GM08714 (cell line): ENCODE measurements around the gene TEDC2.
"Not testable (repeated sequence)": the region's sequence is repeated elsewhere in the genome, so short reads cannot be mapped to it uniquely, and the experiment has no call there.

Experiments used
- H3K4me3 ChIP-seq: fragments of 200-500 bp; sonication (Bioruptor generic); 2 replicates; pipeline ENCODE4 v1.5.1; 2014; ENCODE audit warnings: mild to moderate bottlenecking, low read length, inconsistent platforms
- ZNF274 ChIP-seq: IDR thresholded peaks from 2 replicates; pipeline ENCODE4 v1.6.1; 2012; ENCODE audit warnings: mild to moderate bottlenecking, low read depth, low read length

The TEDC2 gene

GRCh38 chr16:2473999-2474876 is 14.3 kb downstream of the TEDC2 start:
- peak overlapping the region; percentile 75 for H3K4me3 ChIP-seq
- no peak for TF ChIP-seq ZNF274

DNA sequence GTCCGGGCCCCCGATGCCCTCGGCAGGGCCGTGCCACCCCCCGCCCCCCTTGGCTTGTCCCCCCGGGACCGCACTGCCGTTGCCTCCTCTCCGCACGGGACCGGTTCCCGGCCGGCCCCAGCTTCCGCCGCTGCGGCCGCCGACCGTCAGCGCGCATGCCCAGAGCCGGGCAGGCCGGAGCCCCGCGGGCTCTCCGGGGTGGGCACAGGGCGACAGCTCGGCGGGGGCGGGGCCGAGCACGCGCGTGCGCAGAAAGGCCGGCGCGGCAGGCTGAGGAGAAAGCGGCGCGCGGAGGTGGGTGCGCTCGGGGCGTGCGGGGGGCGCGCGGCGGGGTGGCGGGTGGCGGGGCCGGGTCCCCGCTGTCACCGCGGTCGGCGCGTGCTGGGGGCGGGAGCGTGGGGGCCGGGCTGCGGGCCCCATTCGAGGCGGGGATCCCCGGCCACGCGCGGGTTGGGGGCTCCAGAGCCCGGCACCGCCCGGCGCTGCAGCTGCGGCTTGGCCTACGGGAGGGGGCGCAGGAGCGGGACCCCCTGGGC is 15.0 kb downstream of the TEDC2 start, which contains the start of gene TBC1D24:
Gene TBC1D24 (plus strand): TSS at position 251 of the 536 bp plus-strand sequence. CDS start 21,022 bp downstream, outside the sequence.
- H3K4me3 ChIP-seq: peak within 1 kb of the TSS; percentile 80
- no peak for TF ChIP-seq ZNF274

DNA sequence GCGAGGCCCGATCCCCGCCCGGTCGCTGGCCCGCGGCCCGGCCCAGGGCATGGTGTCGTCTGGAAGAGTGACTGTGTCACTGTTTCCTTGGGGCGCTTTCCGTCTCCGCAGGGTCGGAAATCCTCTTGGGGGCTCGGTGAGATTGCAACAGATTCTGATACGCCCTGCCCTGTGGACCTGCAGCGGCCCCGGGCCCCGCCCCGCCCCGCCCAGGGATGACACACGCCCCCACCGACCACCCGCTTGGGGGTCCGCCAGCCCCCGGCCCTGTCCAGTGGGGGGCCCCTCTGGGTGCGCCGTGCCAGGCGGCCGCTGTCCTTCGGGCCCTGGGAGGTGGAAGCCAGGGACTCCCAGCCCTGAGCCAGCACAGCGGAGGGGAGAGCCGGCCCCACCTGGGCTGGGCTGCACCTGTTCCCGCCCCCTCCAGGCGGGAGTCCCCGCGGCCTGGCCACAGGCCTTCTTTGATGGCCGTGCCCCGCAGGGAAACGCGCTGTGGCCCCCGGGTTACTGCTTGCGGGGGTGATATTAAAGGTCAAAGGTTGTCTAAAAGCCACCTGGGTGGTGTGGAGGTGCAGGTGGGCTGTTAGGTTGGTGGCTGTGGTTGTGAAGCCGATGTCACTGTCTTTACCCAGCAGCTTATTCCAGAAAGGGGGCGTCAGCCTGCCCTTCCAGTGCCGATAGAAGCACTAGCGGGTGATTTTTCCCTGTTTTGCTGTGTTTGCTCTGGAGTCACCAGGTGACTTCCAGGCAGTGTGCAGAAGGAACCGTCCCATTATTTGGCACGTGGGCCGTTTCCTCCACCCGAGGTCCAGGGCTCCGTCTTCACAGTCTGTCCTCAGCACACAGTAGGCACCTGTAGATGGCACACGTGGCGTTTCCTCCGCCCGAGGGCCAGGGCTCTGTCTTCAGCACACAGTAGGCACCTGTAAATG is 15.8 kb downstream of the TEDC2 start:
- peak overlapping the region; percentile 80; the same call in 1 of the 2 replicates for H3K4me3 ChIP-seq
- no peak for TF ChIP-seq ZNF274

GRCh38 chr16:2476345-2476720 is 16.4 kb downstream of the TEDC2 start:
- TF ChIP-seq ZNF274: no peak
- no peak overlapping the region for H3K4me3 ChIP-seq

DNA sequence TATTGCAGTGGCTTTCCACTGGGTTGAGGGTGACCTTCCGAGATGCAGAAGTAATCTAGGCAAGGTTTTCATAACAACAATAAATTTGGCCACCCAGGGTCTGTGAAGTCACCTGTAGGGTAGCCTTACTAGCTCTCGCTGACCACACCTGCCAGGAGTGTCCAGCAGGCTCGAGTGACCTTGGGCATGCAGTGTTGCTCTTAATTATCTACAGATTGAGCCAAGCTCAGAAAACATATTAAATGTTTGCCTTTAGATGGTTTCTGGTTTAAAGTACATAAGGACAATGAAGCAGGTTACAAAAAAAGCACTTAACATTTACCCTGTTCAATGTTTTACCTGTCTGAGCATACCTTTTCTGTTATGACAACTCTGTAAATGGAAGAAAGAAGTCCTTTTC is 16.8 kb downstream of the TEDC2 start:
- no peak for TF ChIP-seq ZNF274

DNA sequence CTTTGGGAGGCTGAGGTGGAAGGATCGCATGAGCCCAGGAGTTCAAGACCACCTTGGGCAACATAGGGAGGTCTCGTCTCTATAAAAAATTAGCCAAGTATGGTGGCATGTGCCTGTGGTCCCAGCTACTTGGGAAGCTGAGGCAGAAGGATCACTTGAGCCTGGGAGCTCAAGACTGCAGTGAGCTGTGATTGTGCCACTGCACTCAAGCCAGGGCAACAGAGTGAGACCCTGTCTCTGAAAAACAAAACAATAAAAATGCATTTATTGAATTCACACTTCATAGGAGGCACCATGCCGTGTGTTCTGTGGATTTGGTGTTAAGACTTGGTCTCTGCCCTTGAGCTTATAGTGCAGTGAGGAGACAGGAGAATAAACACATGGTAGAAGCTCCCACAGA is 17.4 kb downstream of the TEDC2 start:
- H3K4me3 ChIP-seq: no peak overlapping the region
- no peak for TF ChIP-seq ZNF274

More for the DNA sequence above, 16.8 kb downstream of the TEDC2 start:
- no peak overlapping the region for H3K4me3 ChIP-seq

- H3K4me3 ChIP-seq: no peak overlapping the region
- no peak for TF ChIP-seq ZNF274
These were observed 18.4 kb downstream of the TEDC2 start for GRCh38 chr16:2478279-2478678.

DNA sequence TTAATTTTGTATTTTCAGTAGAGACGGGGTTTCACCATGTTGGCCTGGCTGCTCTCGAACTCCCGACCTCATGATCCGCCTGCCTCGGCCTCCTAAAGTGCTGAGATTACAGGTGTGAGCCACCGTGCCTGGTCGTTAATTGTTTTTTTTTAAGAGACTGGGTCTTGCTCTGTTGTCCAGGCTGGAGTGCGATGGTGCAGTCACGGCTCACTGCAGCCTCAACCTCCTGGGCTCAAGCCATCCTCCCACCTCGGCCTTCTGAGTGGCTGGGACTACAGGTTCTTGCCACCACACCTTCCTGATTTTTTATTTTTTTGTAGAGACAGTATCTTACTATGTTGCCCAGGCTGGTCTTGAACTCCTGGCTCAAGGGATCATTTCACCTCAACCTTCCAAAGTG is 20.1 kb downstream of the TEDC2 start:
- H3K4me3 ChIP-seq: not testable (repeated sequence)

GRCh38 chr16:2480948-2481347 is 21.0 kb downstream of the TEDC2 start:
- H3K4me3 ChIP-seq: no peak overlapping the region
- TF ChIP-seq ZNF274: no peak

DNA sequence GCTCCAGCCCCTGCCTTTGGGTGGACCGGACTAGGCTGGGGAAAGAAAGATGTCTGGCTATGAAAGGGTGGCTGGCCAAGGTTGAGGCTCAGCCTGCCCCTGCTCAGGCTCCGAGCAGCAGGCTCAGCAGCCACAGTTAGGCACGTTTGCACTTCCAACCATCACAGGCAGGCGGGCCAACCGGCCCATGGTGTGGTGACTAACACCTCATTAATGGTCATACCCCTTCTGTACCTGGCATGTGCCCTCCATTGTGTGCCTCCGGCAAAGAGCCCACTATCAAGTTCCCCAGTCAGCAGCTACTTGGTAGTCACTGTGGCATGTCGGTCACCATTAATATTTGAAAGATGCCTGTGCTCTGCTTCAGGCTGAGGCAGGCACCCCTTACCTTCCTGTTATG is 21.8 kb downstream of the TEDC2 start:
- TF ChIP-seq ZNF274: no peak
- H3K4me3 ChIP-seq: no peak overlapping the region

DNA sequence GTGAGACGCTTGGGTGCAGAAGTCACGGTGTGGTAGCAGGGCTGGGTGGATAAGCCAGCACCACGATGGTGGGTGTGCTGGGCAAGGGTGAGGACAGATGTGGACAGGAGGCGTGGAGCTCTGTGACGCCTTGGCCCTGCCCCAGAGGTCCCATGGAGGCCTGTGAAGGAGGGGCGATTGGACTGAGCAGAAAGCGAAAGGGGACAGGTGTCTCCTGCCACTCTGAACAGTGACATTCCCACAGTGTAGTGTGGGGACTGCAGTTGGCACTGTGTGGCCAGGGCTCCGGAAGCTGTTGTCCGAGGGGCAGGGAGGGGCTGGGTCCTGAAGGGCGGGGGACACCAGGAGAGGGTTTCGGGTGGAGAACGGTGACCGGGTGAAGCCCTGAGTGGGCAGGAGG is 22.3 kb downstream of the TEDC2 start:
- no peak overlapping the region for H3K4me3 ChIP-seq
- no peak for TF ChIP-seq ZNF274

DNA sequence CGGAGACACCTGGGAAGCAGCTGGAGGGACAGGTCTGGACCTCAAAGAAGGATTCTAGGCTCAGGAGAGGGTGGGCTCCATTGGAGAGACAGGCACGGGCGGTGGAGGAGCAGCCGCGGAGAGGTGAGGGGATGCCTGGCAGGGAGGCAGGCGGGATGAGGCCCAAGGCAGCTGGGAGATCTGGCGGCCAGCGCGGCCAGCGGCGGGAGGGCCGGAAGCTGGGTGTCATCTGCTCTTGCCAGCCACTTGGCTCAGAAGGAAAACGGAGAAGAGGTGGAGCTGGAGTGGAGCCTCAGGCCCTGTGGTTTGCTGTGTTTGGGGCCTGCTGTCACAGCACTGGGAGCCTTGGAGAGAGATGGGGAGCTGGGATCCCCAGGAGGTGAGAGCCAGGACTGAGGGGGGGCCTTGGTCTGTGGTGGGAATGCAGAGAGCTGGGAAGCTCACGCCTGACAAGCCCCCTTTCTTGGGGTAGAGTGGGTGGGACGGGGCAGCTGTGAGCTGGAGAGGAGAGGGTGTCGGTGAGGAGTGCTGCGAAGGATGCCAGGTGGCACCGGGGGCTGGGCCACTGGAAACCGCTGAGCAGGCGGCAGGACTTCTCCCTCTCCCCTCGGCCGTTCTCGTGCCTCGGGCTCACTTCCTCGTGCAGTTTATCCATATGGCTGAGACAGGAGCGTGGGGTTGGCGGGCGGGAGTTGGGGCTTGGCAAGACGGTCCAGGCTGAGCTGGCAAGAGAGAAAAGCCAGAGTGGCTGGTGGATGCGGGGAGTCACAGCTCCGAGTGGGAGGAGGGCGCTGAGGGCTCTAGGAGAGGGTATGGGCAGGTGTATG is 23.0 kb downstream of the TEDC2 start:
- TF ChIP-seq ZNF274: no peak
- no peak overlapping the region for H3K4me3 ChIP-seq
